ENCODE results near the gene HS6ST1.

- TF ChIP-seq POLR2A (IDR thresholded peaks at IDR 0.05; ENCODE audit: low read depth, low read length) (no peak), CTCF (conservative IDR thresholded peaks at IDR 0.05; ENCODE audit: low read depth, low read length) (no peak), MXI1 (IDR thresholded peaks at IDR 0.05; ENCODE audit: borderline replicate concordance, low read depth, low read length) (no peak), SMC3 (IDR thresholded peaks at IDR 0.05; ENCODE audit: low read depth, low read length) (no peak), MAFK (IDR thresholded peaks at IDR 0.05; ENCODE audit: low read depth, low read length) (no peak), RAD21 (IDR thresholded peaks at IDR 0.05; ENCODE audit: low read length) (no peak), MAZ (IDR thresholded peaks at IDR 0.05; ENCODE audit: borderline replicate concordance, low read depth, low read length) (no peak), RCOR1 (IDR thresholded peaks at IDR 0.05; ENCODE audit: insufficient replicate concordance, low read length) (no peak), USF2 (IDR thresholded peaks at IDR 0.05; ENCODE audit: low read depth, low read length) (no peak)
Observed at GRCh38 chr2:128235581-128235980, 83.1 kb downstream of the HS6ST1 start.

Measured in IMR-90 (cell line).